ENCODE data around the gene TUBGCP3.

Gene TUBGCP3

DNA sequence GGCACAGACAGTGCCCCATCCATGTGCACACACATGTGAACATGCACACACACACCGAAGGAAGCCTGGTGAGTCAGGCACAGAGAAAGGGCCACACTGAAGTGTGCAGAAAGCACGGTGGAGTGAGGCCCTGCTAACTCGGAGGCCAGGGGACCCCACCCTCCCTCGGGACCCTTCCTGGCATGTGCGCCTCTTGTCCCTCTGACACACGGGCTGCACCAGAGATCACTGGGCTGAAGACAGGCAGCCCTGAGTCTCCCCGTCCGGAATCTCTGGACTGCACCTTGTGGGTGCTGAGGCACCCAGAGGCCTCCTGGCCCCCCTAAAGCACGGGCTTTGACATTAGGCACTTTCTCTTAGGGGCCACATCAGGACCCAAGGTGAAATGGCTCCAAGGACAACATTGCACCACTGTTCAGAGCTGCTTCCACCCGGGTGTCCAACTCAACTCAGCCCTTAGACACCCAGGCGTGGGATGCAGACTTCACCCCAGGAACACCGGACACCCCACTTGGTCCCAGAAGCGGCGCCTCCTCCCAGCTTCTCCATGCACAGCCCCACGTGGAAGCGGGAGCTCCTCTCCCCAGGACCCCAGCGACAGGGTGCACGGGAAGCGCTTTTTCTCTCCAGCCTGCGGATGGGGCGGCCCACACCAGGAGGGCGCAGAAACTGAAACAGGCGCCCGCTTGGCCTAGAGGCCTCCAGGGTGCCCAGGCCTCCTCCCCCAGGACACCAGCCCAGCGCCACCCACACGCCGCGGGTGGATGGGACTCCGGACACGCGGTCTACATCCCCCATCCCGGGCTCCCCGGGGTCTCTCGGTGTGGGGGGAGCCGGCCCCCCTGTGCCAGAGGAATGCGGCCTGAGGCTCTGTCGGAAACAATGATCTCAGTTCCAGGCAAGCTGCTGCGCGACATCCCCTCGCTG is 121.6 kb downstream of the TUBGCP3 start:
- H3K27me3 ChIP-seq (ENCODE audit: insufficient read depth, low read length), result no peaks in the 10 kb centered on the region
- H3K4me2 ChIP-seq (ENCODE audit: low read length), result no peak overlapping the region
- TF ChIP-seq, protein P1, sequence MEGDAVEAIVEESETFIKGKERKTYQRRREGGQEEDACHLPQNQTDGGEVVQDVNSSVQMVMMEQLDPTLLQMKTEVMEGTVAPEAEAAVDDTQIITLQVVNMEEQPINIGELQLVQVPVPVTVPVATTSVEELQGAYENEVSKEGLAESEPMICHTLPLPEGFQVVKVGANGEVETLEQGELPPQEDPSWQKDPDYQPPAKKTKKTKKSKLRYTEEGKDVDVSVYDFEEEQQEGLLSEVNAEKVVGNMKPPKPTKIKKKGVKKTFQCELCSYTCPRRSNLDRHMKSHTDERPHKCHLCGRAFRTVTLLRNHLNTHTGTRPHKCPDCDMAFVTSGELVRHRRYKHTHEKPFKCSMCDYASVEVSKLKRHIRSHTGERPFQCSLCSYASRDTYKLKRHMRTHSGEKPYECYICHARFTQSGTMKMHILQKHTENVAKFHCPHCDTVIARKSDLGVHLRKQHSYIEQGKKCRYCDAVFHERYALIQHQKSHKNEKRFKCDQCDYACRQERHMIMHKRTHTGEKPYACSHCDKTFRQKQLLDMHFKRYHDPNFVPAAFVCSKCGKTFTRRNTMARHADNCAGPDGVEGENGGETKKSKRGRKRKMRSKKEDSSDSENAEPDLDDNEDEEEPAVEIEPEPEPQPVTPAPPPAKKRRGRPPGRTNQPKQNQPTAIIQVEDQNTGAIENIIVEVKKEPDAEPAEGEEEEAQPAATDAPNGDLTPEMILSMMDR (IDR thresholded peaks at IDR 0.05; ENCODE audit: low read length), result no peak
- TF ChIP-seq EZH2 (IDR thresholded peaks at IDR 0.05; ENCODE audit: borderline replicate concordance, low read length), result no peak
- H3K79me2 ChIP-seq (ENCODE audit: insufficient read depth, low read length), result no peaks in the 10 kb centered on the region
- no peaks in the 10 kb centered on the region for H3K4me1 ChIP-seq (ENCODE audit: insufficient read depth, low read length, severe bottlenecking)
- no peaks in the 10 kb centered on the region for H3K9me2 ChIP-seq (ENCODE audit: low read depth, low read length)
- H3K27ac ChIP-seq (ENCODE audit: low read depth, low read length, poor library complexity, severe bottlenecking), result no peak overlapping the region
- H3K9ac ChIP-seq (ENCODE audit: low read length), result no peak overlapping the region
- H3F3A ChIP-seq (ENCODE audit: insufficient read depth, low read length), result no peaks in the 10 kb centered on the region
- H2AFZ ChIP-seq (ENCODE audit: low read length), result no peak overlapping the region
- no peaks in the 10 kb centered on the region for H3K36me3 ChIP-seq (ENCODE audit: insufficient read depth, low read length)
- 0 out of 2 replicates have a peak, but pooled peaks cover 8% of the 10 kb centered on the region for H3K9me3 ChIP-seq (ENCODE audit: low read length)
- no peak overlapping the region for H3K4me3 ChIP-seq (ENCODE audit: low read depth, low read length, poor library complexity, severe bottlenecking)
- H4K20me1 ChIP-seq (ENCODE audit: insufficient read depth, low read length), result no peaks in the 10 kb centered on the region

GRCh38 chr13:112465251-112466131 is 122.5 kb downstream of the TUBGCP3 start:
- Histone ChIP-seq H3K27ac (ENCODE audit: low read depth, low read length, poor library complexity, severe bottlenecking) (no peak overlapping the region), H3K9ac (ENCODE audit: low read length) (no peak overlapping the region), H3K4me1 (ENCODE audit: insufficient read depth, low read length, severe bottlenecking) (no peaks in the 10 kb centered on the region), H4K20me1 (ENCODE audit: insufficient read depth, low read length) (no peaks in the 10 kb centered on the region), H3K79me2 (ENCODE audit: insufficient read depth, low read length) (no peaks in the 10 kb centered on the region), H3K4me3 (ENCODE audit: low read depth, low read length, poor library complexity, severe bottlenecking) (no peak overlapping the region), H3K9me3 (ENCODE audit: low read length) (peaks cover 8% of the 10 kb centered on the region; the same call in 1 of the 2 replicates), H3K4me2 (ENCODE audit: low read length) (no peak overlapping the region), H3F3A (ENCODE audit: insufficient read depth, low read length) (no peaks in the 10 kb centered on the region), H2AFZ (ENCODE audit: low read length) (no peak overlapping the region), H3K9me2 (ENCODE audit: low read depth, low read length) (no peaks in the 10 kb centered on the region), H3K27me3 (ENCODE audit: insufficient read depth, low read length) (no peaks in the 10 kb centered on the region), H3K36me3 (ENCODE audit: insufficient read depth, low read length) (no peaks in the 10 kb centered on the region)
- TF ChIP-seq, protein P1 (IDR thresholded peaks at IDR 0.05; ENCODE audit: low read length), result no peak
- TF ChIP-seq EZH2 (IDR thresholded peaks at IDR 0.05; ENCODE audit: borderline replicate concordance, low read length), result no peak

- Histone ChIP-seq H4K20me1 (ENCODE audit: insufficient read depth, low read length) (no peaks in the 10 kb centered on the region), H3K27me3 (ENCODE audit: insufficient read depth, low read length) (no peaks in the 10 kb centered on the region)
- no peak for TF ChIP-seq EZH2 (IDR thresholded peaks at IDR 0.05; ENCODE audit: borderline replicate concordance, low read length)
Observed at GRCh38 chr13:112464720-112465119, 123.2 kb downstream of the TUBGCP3 start.

More at GRCh38 chr13:112464720-112465119, 123.2 kb downstream of the TUBGCP3 start:
- H3K27ac ChIP-seq (ENCODE audit: low read depth, low read length, poor library complexity, severe bottlenecking), result no peak overlapping the region
- H3K9me3 ChIP-seq (ENCODE audit: low read length), result peaks cover 8% of the 10 kb centered on the region; the same call in 1 of the 2 replicates
- no peak overlapping the region for H3K4me2 ChIP-seq (ENCODE audit: low read length)
- no peaks in the 10 kb centered on the region for H3K36me3 ChIP-seq (ENCODE audit: insufficient read depth, low read length)
- H3K9ac ChIP-seq (ENCODE audit: low read length), result no peak overlapping the region
- H3K79me2 ChIP-seq (ENCODE audit: insufficient read depth, low read length), result no peaks in the 10 kb centered on the region
- H3K4me3 ChIP-seq (ENCODE audit: low read depth, low read length, poor library complexity, severe bottlenecking), result no peak overlapping the region
- H3K9me2 ChIP-seq (ENCODE audit: low read depth, low read length), result no peaks in the 10 kb centered on the region
- H3K4me1 ChIP-seq (ENCODE audit: insufficient read depth, low read length, severe bottlenecking), result no peaks in the 10 kb centered on the region
- H2AFZ ChIP-seq (ENCODE audit: low read length), result no peak overlapping the region
- no peaks in the 10 kb centered on the region for H3F3A ChIP-seq (ENCODE audit: insufficient read depth, low read length)

Measured in OCI-LY1 (cell line).